Stimulated activated CD8-positive, alpha-beta memory T cell treated with anti-CD3 and anti-CD28 coated beads, Interleukin-15, amount 100 ng/mL, for 4 hours (primary cell): Measurements from ENCODE around the gene EMC8.

Source experiments
- DNase-seq, 2 donors: peaks; one replicate each; pipeline ENCODE4 v3.0.0-alpha.2; 2020; ENCODE audit warnings: low read depth in 2 of 2

EMC8 gene

GRCh38 chr16:85730186-85730465, 69.2 kb downstream of the EMC8 start:
- no peak for DNase-seq

- no peak for DNase-seq
Observed at GRCh38 chr16:85729452-85730185, 69.7 kb downstream of the EMC8 start.

GRCh38 chr16:85728879-85729278, 70.5 kb downstream of the EMC8 start:
- DNase-seq: no peak
